Breast epithelium (tissue), 4 donors: ENCODE results near the gene WWP2. TPM values are rescaled to one million over a fixed set of nuclear protein-coding genes. Genes with fewer than 3 reads are reported as not detected.

ENCODE experiments used
- DNase-seq, 2 donors: peaks; one replicate each; pipeline ENCODE4 v3.0.0-alpha.2; 2019; ENCODE audit warnings: low spot score in 2 of 2
- H3K27ac ChIP-seq, 2 donors: fragments of 200-600 bp; sonication (generic) in 1 of 2; one replicate each; pipeline ENCODE4 v1.5.1; 2016 to 2019; ENCODE audit warnings: mild to moderate bottlenecking in 1 of 2
- H3K27me3 ChIP-seq, 2 donors: fragments of 200-600 bp; sonication (generic) in 1 of 2; one replicate each; pipeline versions ENCODE4 v1.5.1 to v1.6.0; 2017 to 2019; ENCODE audit warnings: control low read depth in 1 of 2, mild to moderate bottlenecking in 1 of 2
- H3K36me3 ChIP-seq: fragments of 200-600 bp; one replicate; pipeline ENCODE4 v1.5.1; 2019
- H3K4me1 ChIP-seq, 2 donors: fragments of 200-600 bp; sonication (generic); one replicate each; pipeline ENCODE4 v1.5.1; 2016 to 2019; ENCODE audit warnings: control low read depth in 1 of 2
- H3K4me3 ChIP-seq, 3 donors: fragments of 200-600 bp; sonication (generic); 1 replicate in 2 of 3; 2 replicates in 1 of 3; pipeline ENCODE4 v1.5.1; 2016 to 2019; ENCODE audit warnings: mild to moderate bottlenecking in 3 of 3, moderate library complexity in 2 of 3
- H3K9me3 ChIP-seq, 2 donors: fragments of 200-600 bp; sonication (generic) in 1 of 2; one replicate each; pipeline ENCODE4 v1.5.1; 2016 to 2019; ENCODE audit warnings: control low read depth in 1 of 2
- CTCF ChIP-seq, 3 donors: fragments of 450-650 bp; IDR thresholded peaks; one replicate each; pipeline ENCODE4 v1.5.1; 2016 to 2017; ENCODE audit warnings: antibody characterized with exemption in 3 of 3, mild to moderate bottlenecking in 3 of 3, moderate library complexity in 3 of 3
- POLR2A ChIP-seq: fragments of 450-650 bp; IDR thresholded peaks from one replicate; pipeline ENCODE4 v1.6.1; 2016; ENCODE audit warnings: antibody characterized with exemption, mild to moderate bottlenecking, moderate library complexity
- POLR2AphosphoS5 ChIP-seq, 3 donors: sonication (generic); formaldehyde crosslinking; IDR thresholded peaks; one replicate each; pipeline ENCODE4 v1.6.1; 2017; ENCODE audit warnings: antibody characterized with exemption in 3 of 3
- intact Hi-C: fragments of 100-400 bp; cut with DNase I; formaldehyde crosslinking; loops from one replicate; pipeline ENCODE4 v1.15.1; 2023; ENCODE audit warnings: low total_unique reads
- total RNA-seq, 3 donors: library from RNA; depleted of rRNA; stranded (reverse); fragments of >200 nt; gene quantifications; one replicate each; pipeline ENCODE4 v1.1.0, GENCODE V29; 2016

WWP2 gene
- total RNA-seq, 3 donors from 2014 or later, result 34.1 to 46.5 (median 34.7) TPM

GRCh38 chr16:69720822-69721430 is 41.2 kb upstream of the WWP2 start:
- intact Hi-C loops, result no loop called here
- no peaks in the 10 kb centered on the region for H3K27me3 ChIP-seq
- no peak overlapping the region for H3K4me3 ChIP-seq
- no peaks in the 10 kb centered on the region for H3K9me3 ChIP-seq
- TF ChIP-seq CTCF (IDR thresholded peaks at IDR 0.05), result no peak
- no peak for TF ChIP-seq POLR2AphosphoS5 (IDR thresholded peaks at IDR 0.05)
- no peak for TF ChIP-seq POLR2A
- no peaks in the 10 kb centered on the region for H3K36me3 ChIP-seq
- H3K27ac ChIP-seq, result no peak overlapping the region
- H3K4me1 ChIP-seq, result no peaks in the 10 kb centered on the region
- DNase-seq, result peak in 1 of 2 donors; percentile 12

DNA sequence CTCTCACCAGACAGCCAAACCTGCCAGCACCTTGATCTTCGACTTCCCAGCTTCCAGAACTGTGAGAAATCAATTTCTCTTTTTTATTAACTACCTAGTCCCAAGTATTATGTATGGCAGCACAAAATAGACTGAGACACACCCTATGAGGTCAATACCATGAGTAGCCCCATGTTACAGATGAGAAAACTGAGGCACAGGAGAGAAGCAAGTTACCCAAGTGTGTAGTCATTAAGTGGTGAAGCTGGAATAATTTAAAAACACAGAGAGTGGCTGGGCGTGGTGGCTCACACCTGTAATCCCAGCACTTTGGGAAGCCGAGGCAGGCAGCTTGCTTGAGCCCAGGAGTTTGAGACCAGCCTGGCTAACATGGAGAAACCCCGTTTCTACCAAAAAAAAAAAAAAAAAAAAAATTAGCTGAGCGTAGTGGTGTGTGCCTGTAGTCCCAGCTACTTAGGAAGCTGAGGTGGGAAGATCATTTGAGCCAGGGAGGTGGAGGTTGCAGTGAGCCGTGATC is 40.6 kb upstream of the WWP2 start:
- no peaks in the 10 kb centered on the region for H3K4me1 ChIP-seq
- H3K27ac ChIP-seq, result no peak overlapping the region
- no peaks in the 10 kb centered on the region for H3K9me3 ChIP-seq
- no peak overlapping the region for H3K4me3 ChIP-seq
- intact Hi-C loops, result no loop called here
- DNase-seq, result no peak
- H3K27me3 ChIP-seq, result no peaks in the 10 kb centered on the region
- H3K36me3 ChIP-seq, result no peaks in the 10 kb centered on the region
- TF ChIP-seq CTCF (IDR thresholded peaks at IDR 0.05) (no peak), POLR2AphosphoS5 (IDR thresholded peaks at IDR 0.05) (no peak), POLR2A (no peak)

- peak overlapping the region; percentile 86 to 89 for H3K27ac ChIP-seq
- DNase-seq, result no peak
- TF ChIP-seq POLR2AphosphoS5 (IDR thresholded peaks at IDR 0.05), result no peak
- TF ChIP-seq POLR2A, result no peak
- no peak for TF ChIP-seq CTCF (IDR thresholded peaks at IDR 0.05)
- H3K27me3 ChIP-seq, result no peaks in the 10 kb centered on the region
- H3K4me3 ChIP-seq, result peak overlapping the region in 1 of 3 donors; percentile 75
- intact Hi-C loops, result no loop called here
- peaks cover 0 to 6% of the 10 kb centered on the region in 2 donors for H3K4me1 ChIP-seq
- no peaks in the 10 kb centered on the region for H3K36me3 ChIP-seq
- H3K9me3 ChIP-seq, result no peaks in the 10 kb centered on the region
These were observed 37.7 kb upstream of the WWP2 start for GRCh38 chr16:69724414-69724873.

DNA sequence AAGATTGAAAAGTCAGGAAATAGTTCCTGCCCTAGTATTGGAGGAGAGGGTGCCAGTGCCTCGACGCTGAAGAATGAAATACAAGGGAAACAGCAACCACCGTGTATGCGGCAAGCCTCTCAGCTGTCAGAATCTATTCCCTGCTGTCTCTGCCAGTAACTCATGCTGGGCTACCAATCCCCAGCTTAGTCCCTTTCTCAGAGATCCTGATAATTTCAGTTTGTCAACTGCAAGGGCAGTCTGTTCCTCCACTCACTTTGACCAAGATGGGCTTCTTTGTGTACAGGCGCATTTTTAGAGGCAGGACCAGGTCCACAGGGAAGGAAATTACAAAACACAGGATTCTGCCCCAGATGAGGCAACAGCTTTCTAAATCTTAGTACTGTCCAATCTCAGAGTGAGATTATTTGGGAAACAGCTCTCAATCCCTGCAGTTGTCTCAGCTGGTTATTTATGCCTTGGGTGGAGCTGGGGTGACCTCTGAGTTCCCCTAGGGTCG is 37.1 kb upstream of the WWP2 start:
- intact Hi-C loops, result no loop called here
- no peaks in the 10 kb centered on the region for H3K36me3 ChIP-seq
- no peak for TF ChIP-seq POLR2A
- no peak for TF ChIP-seq CTCF (IDR thresholded peaks at IDR 0.05)
- TF ChIP-seq POLR2AphosphoS5 (IDR thresholded peaks at IDR 0.05), result no peak
- peaks cover 0 to 6% of the 10 kb centered on the region in 2 donors for H3K4me1 ChIP-seq
- no peaks in the 10 kb centered on the region for H3K9me3 ChIP-seq
- peak overlapping the region in 2 of 3 donors; percentile 0 to 75 for H3K4me3 ChIP-seq
- H3K27ac ChIP-seq, result peak overlapping the region; percentile 86 to 89
- H3K27me3 ChIP-seq, result no peaks in the 10 kb centered on the region
- no peak for DNase-seq
